ENCODE data around the gene MAG. TPM values are rescaled to one million over a fixed set of nuclear protein-coding genes. Genes with fewer than 3 reads are reported as not detected.

MAG gene
- total RNA-seq, 1 experiment from 2014 or later: not detected

- no peaks in the 10 kb centered on the region for H3K9me3 Mint-ChIP-seq (ENCODE audit: unreplicated experiment)
- ChIA-PET POLR2A (no interaction called here), CTCF (interaction anchor here (0.7 kb wide), 1 partner anchor 40 kb away, joined by 3 read pairs; no protein-coding TSS in a partner anchor)
- H3K27me3 Mint-ChIP-seq (ENCODE audit: insufficient read depth, unreplicated experiment): peaks cover 39% of the 10 kb centered on the region
- TF ChIP-seq CTCF (IDR thresholded peaks at IDR 0.05; ENCODE audit: unreplicated experiment): no peak
- peaks cover 6% of the 10 kb centered on the region for H3K36me3 Mint-ChIP-seq (ENCODE audit: insufficient read depth, unreplicated experiment)
- H3K4me1 Mint-ChIP-seq (ENCODE audit: insufficient read depth, unreplicated experiment): peaks cover 11% of the 10 kb centered on the region
- DNase-seq (ENCODE audit: unreplicated experiment): no peak
- no peak within 1 kb of the TSS for H3K4me3 Mint-ChIP-seq (ENCODE audit: unreplicated experiment)
- H3K27ac Mint-ChIP-seq (ENCODE audit: low read depth, unreplicated experiment): no peak within 1 kb of the TSS
- intact Hi-C loops (cut with micrococcal nuclease): no loop called here
- BruUV-seq (replicated peaks): no TSS peak
Observed at GRCh38 chr19:35328851-35329285, 36.9 kb downstream of the MAG start, which contains the start of gene CD22. TSS of gene CD22 (plus strand) at chr19:35329187. CDS start at chr19:35332041, 2,854 bp downstream.

DNA sequence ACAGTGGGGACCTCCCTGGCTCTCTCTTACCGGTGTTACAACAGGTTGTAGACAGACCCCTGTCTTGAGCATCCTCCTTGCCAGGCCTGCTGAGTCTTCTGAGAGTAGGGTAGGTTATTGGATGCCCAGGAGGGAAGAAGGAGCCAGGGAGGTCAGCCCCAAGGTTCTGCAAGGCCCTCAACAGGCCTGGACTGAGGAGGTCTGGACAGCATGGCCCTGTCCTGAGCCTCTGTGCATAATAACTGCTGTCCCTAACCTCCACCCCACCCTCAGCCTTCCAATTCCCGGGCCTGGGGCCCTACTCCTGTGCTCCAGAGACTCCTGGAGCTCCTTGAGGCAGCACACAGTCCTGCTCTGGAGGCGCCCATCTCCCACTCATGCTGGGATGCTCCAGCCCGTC lies 37.4 kb downstream of the MAG start:
- no peak overlapping the region for H3K27ac Mint-ChIP-seq (ENCODE audit: low read depth, unreplicated experiment)
- BruUV-seq (replicated peaks): no TSS peak
- intact Hi-C loops (cut with micrococcal nuclease): no loop called here
- H3K4me3 Mint-ChIP-seq (ENCODE audit: unreplicated experiment): no peak overlapping the region
- ChIA-PET POLR2A (no interaction called here), CTCF (no interaction called here)
- no peak for TF ChIP-seq CTCF (IDR thresholded peaks at IDR 0.05; ENCODE audit: unreplicated experiment)
- H3K9me3 Mint-ChIP-seq (ENCODE audit: unreplicated experiment): no peaks in the 10 kb centered on the region
- H3K36me3 Mint-ChIP-seq (ENCODE audit: insufficient read depth, unreplicated experiment): peaks cover 6% of the 10 kb centered on the region
- peaks cover 7% of the 10 kb centered on the region for H3K4me1 Mint-ChIP-seq (ENCODE audit: insufficient read depth, unreplicated experiment)
- DNase-seq (ENCODE audit: unreplicated experiment): no peak
- H3K27me3 Mint-ChIP-seq (ENCODE audit: insufficient read depth, unreplicated experiment): peaks cover 44% of the 10 kb centered on the region

GRCh38 chr19:35330475-35330874 lies 38.5 kb downstream of the MAG start:
- ChIA-PET POLR2A (no interaction called here), CTCF (interaction anchor here (0.6 kb wide), 1 partner anchor 365 kb away, joined by 3 read pairs; no protein-coding TSS in a partner anchor)
- no peak overlapping the region for H3K4me3 Mint-ChIP-seq (ENCODE audit: unreplicated experiment)
- intact Hi-C loops (cut with micrococcal nuclease): no loop called here
- H3K4me1 Mint-ChIP-seq (ENCODE audit: insufficient read depth, unreplicated experiment): no peaks in the 10 kb centered on the region
- no peak for DNase-seq (ENCODE audit: unreplicated experiment)
- no peak overlapping the region for H3K27ac Mint-ChIP-seq (ENCODE audit: low read depth, unreplicated experiment)
- BruUV-seq (replicated peaks): no TSS peak
- H3K27me3 Mint-ChIP-seq (ENCODE audit: insufficient read depth, unreplicated experiment): peaks cover 56% of the 10 kb centered on the region
- no peak for TF ChIP-seq CTCF (IDR thresholded peaks at IDR 0.05; ENCODE audit: unreplicated experiment)
- H3K36me3 Mint-ChIP-seq (ENCODE audit: insufficient read depth, unreplicated experiment): peaks cover 6% of the 10 kb centered on the region
- no peaks in the 10 kb centered on the region for H3K9me3 Mint-ChIP-seq (ENCODE audit: unreplicated experiment)

DNA sequence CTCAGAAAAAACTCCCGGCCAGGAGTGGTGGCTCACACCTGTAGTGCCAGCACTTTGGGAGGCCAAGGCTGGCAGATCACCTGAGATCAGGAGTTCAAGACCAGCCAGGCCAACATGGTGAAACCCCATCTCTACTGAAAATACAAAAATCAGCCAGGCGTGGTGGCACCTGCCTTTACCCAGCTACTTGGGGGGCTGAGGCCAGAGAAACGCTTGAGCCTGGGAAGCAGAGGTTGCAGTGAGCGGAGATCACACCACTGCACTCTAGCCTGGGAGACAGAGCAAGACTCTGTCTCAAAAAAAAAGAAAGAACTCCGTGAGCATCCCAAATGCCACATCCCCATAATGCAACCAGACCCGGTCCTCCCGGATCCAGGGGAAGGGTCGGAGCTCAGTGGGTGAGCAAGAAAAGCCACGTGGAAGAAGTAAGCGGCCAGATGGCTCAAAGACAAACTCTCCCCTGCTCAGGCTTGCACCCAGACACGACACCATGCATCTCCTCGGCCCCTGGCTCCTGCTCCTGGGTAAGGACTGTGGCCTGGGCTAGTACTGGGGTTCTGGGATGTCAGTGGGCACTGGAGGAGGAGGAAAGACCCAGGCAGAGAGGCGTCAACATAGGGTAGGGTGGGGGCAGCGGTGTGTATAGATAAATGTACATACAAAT lies 39.7 kb downstream of the MAG start:
- Mint-ChIP-seq H3K27me3 (ENCODE audit: insufficient read depth, unreplicated experiment) (peaks cover 63% of the 10 kb centered on the region), H3K27ac (ENCODE audit: low read depth, unreplicated experiment) (no peak overlapping the region), H3K4me1 (ENCODE audit: insufficient read depth, unreplicated experiment) (no peaks in the 10 kb centered on the region), H3K4me3 (ENCODE audit: unreplicated experiment) (no peak overlapping the region), H3K36me3 (ENCODE audit: insufficient read depth, unreplicated experiment) (peaks cover 6% of the 10 kb centered on the region), H3K9me3 (ENCODE audit: unreplicated experiment) (no peaks in the 10 kb centered on the region)
- DNase-seq (ENCODE audit: unreplicated experiment): no peak
- ChIA-PET POLR2A (no interaction called here), CTCF (interaction anchor here (0.6 to 0.7 kb wide), 3 partner anchors 18 to 178 kb away, joined by 3 read pairs; partner anchors contain the start of gene FXYD5)
- no peak for TF ChIP-seq CTCF (IDR thresholded peaks at IDR 0.05; ENCODE audit: unreplicated experiment)
- intact Hi-C loops (cut with micrococcal nuclease): no loop called here
- no TSS peak for BruUV-seq (replicated peaks)

Measured in MCF 10A (cell line).